ENCODE results near the gene SLCO1B3. TPM values are rescaled to one million over a fixed set of nuclear protein-coding genes. Genes with fewer than 3 reads are reported as not detected.

SLCO1B3 gene
- total and polyA plus RNA-seq, 5 donors from 2014 or later: not detected

DNA sequence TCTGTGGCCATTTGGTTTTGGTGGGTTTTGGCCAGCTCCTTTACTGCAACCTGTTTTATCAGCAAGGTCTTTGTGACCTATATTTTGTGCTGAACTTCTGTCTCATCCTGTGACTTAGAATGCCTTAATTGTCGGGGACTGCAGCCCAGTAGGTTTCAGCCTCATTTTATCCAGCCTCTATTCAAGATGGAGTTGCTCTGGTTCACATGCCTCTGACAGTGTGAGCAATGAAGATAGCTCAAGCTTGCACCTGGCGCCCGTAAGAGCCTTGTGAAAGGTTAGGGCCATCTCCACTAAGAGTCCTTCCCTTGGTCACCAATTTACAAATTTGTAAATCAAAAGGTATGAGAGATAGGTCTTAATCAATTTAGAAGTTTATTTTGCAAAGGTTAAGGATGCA lies 19.4 kb downstream of the SLCO1B3 start:
- no peaks in the 10 kb centered on the region for H3K36me3 ChIP-seq (ENCODE audit: control insufficient read depth, insufficient read depth, low read length)
- Mint-ChIP-seq H3K9me3 (peaks cover 0 to 2% (median 0%) of the 10 kb centered on the region in 7 donors), H3K4me1 (no peaks in the 10 kb centered on the region), H3K27ac (no peak overlapping the region), H3K27me3 (no peaks in the 10 kb centered on the region), H3K36me3 (no peaks in the 10 kb centered on the region), H3K4me3 (no peak overlapping the region)
- H3K9me3 ChIP-seq (ENCODE audit: control insufficient read depth in 2 of 2, low read length in 2 of 2): no peaks in the 10 kb centered on the region
- no peak overlapping the region for H3K4me3 ChIP-seq (ENCODE audit: low read depth, low read length)
- no peaks in the 10 kb centered on the region for H3K4me1 ChIP-seq (ENCODE audit: control insufficient read depth, insufficient read depth, low read length, poor library complexity, severe bottlenecking)
- no peak overlapping the region for H3K27ac ChIP-seq (ENCODE audit: insufficient read depth, low read length, poor library complexity, severe bottlenecking)
- H3K27me3 ChIP-seq (ENCODE audit: control insufficient read depth, insufficient read depth, low read length): no peaks in the 10 kb centered on the region
- ATAC-seq (ENCODE audit: low read depth in 2 of 2) (no peak), DNase-seq (no peak)

DNA sequence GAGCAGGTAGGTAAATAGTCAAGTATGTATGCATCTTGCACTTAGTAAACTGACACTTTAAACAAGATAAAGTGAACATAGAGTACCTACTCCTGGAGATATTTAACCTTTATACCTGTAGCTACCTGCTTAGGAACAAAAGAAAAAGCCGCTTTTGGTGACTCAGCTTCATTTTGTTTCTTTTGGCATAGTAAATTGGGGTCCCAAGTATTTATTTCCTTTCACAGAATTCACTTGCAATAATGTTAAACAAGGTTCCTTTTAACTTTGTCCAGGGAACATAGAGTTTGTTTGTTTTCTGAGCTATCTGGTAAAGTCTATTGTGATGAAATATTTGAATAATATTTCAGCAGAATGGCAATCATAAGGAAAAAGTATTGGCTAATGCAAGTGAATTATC lies 20.0 kb downstream of the SLCO1B3 start:
- no peak for DNase-seq
- Mint-ChIP-seq H3K9me3 (peaks cover 0 to 5% (median 2%) of the 10 kb centered on the region in 7 donors), H3K36me3 (no peaks in the 10 kb centered on the region), H3K27me3 (no peaks in the 10 kb centered on the region), H3K4me1 (no peaks in the 10 kb centered on the region), H3K27ac (no peak overlapping the region), H3K4me3 (no peak overlapping the region)
- no peak overlapping the region for H3K27ac ChIP-seq (ENCODE audit: insufficient read depth, low read length, poor library complexity, severe bottlenecking)
- no peak for ATAC-seq (ENCODE audit: low read depth in 2 of 2)
- H3K4me3 ChIP-seq (ENCODE audit: low read depth, low read length): no peak overlapping the region
- H3K27me3 ChIP-seq (ENCODE audit: control insufficient read depth, insufficient read depth, low read length): no peaks in the 10 kb centered on the region
- no peaks in the 10 kb centered on the region for H3K4me1 ChIP-seq (ENCODE audit: control insufficient read depth, insufficient read depth, low read length, poor library complexity, severe bottlenecking)
- no peaks in the 10 kb centered on the region for H3K36me3 ChIP-seq (ENCODE audit: control insufficient read depth, insufficient read depth, low read length)
- no peaks in the 10 kb centered on the region for H3K9me3 ChIP-seq (ENCODE audit: control insufficient read depth in 2 of 2, low read length in 2 of 2)

DNA sequence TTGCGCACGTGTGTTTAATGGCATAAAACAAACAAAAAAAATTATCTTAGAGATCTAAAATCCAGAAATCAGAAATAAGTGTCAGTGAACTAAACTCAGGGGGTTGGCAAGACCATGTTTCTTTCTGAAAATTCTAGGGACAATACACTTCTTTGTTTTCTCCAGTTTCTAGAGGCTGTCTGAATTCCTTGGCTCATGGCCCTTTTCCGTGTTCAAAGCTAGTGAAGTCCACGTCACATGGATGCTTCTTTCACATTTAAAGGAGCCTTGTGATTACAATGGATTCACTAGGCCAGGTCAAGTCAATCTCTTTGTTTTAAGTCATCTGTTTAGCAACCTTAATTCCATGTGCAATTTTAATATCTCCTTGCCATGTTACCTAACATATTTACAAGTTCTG lies 22.4 kb downstream of the SLCO1B3 start:
- H3K27ac Mint-ChIP-seq: no peak overlapping the region
- no peaks in the 10 kb centered on the region for H3K4me1 Mint-ChIP-seq
- DNase-seq: no peak
- no peak overlapping the region for H3K4me3 Mint-ChIP-seq
- no peaks in the 10 kb centered on the region for H3K36me3 Mint-ChIP-seq
- no peaks in the 10 kb centered on the region for H3K27me3 Mint-ChIP-seq
- H3K27me3 ChIP-seq (ENCODE audit: control insufficient read depth, insufficient read depth, low read length): no peaks in the 10 kb centered on the region
- no peaks in the 10 kb centered on the region for H3K36me3 ChIP-seq (ENCODE audit: control insufficient read depth, insufficient read depth, low read length)
- ATAC-seq (ENCODE audit: low read depth in 2 of 2): no peak
- peaks cover 0 to 8% (median 2%) of the 10 kb centered on the region in 7 donors for H3K9me3 Mint-ChIP-seq
- no peak overlapping the region for H3K4me3 ChIP-seq (ENCODE audit: low read depth, low read length)
- no peaks in the 10 kb centered on the region for H3K9me3 ChIP-seq (ENCODE audit: control insufficient read depth in 2 of 2, low read length in 2 of 2)
- H3K27ac ChIP-seq (ENCODE audit: insufficient read depth, low read length, poor library complexity, severe bottlenecking): no peak overlapping the region
- no peaks in the 10 kb centered on the region for H3K4me1 ChIP-seq (ENCODE audit: control insufficient read depth, insufficient read depth, low read length, poor library complexity, severe bottlenecking)

DNA sequence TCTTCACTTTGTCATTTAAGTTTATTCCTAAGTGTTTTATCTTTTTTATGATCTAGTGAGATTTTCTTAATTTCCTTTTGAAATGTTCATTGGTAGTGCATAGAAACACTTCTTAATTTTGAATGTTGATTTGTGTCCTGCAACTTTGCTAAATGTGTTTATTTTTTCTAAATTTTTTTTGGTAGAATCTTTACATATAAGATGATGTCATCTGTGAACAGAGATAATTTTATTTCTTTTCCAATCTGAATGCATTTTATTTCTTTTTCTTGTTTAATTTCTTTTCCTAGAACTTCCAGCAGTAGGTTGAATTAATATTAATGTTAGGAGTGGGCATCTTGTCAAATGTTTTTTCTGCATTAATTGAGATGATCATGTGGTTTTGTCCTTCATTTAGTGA lies 42.1 kb downstream of the SLCO1B3 start:
- Histone ChIP-seq H3K36me3 (ENCODE audit: control insufficient read depth, insufficient read depth, low read length) (no peaks in the 10 kb centered on the region), H3K9me3 (ENCODE audit: control insufficient read depth in 2 of 2, low read length in 2 of 2) (no peaks in the 10 kb centered on the region), H3K27me3 (ENCODE audit: control insufficient read depth, insufficient read depth, low read length) (no peaks in the 10 kb centered on the region), H3K4me3 (ENCODE audit: low read depth, low read length) (no peak overlapping the region), H3K4me1 (ENCODE audit: control insufficient read depth, insufficient read depth, low read length, poor library complexity, severe bottlenecking) (no peaks in the 10 kb centered on the region), H3K27ac (ENCODE audit: insufficient read depth, low read length, poor library complexity, severe bottlenecking) (no peak overlapping the region)
- H3K27ac Mint-ChIP-seq: no peak overlapping the region
- ATAC-seq (ENCODE audit: low read depth in 2 of 2) (no peak), DNase-seq (no peak)
- H3K4me1 Mint-ChIP-seq: no peaks in the 10 kb centered on the region
- peaks cover 0 to 20% (median 7%) of the 10 kb centered on the region in 7 donors for H3K9me3 Mint-ChIP-seq
- H3K36me3 Mint-ChIP-seq: no peaks in the 10 kb centered on the region
- H3K4me3 Mint-ChIP-seq: no peak overlapping the region
- no peaks in the 10 kb centered on the region for H3K27me3 Mint-ChIP-seq

DNA sequence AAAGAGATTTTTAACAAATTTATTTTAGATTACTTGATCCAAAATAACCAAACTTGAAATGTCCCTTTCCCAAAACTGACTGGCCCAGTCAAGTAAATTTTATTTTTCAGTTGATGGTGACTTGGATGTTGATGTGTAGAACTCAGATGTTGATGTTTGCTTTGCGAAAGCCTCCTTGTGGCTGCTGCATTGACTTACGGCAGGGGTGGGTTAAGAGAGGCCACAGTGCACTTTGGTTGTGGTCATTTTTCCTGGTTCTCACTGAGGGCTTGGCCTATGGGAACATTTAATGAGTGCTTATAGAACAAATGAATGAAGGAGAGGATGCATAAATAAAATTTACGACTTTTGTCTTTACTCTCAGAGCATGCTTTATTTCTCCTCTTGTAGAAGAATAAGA lies 52.6 kb downstream of the SLCO1B3 start:
- Mint-ChIP-seq H3K9me3 (peaks cover 0 to 6% (median 0%) of the 10 kb centered on the region in 7 donors), H3K4me3 (no peak overlapping the region), H3K4me1 (no peaks in the 10 kb centered on the region), H3K27me3 (no peaks in the 10 kb centered on the region), H3K27ac (no peak overlapping the region), H3K36me3 (no peaks in the 10 kb centered on the region)
- H3K4me3 ChIP-seq (ENCODE audit: low read depth, low read length): no peak overlapping the region
- H3K9me3 ChIP-seq (ENCODE audit: control insufficient read depth in 2 of 2, low read length in 2 of 2): no peaks in the 10 kb centered on the region
- no peak for ATAC-seq (ENCODE audit: low read depth in 2 of 2)
- H3K27ac ChIP-seq (ENCODE audit: insufficient read depth, low read length, poor library complexity, severe bottlenecking): no peak overlapping the region
- H3K36me3 ChIP-seq (ENCODE audit: control insufficient read depth, insufficient read depth, low read length): no peaks in the 10 kb centered on the region
- DNase-seq: no peak
- no peaks in the 10 kb centered on the region for H3K4me1 ChIP-seq (ENCODE audit: control insufficient read depth, insufficient read depth, low read length, poor library complexity, severe bottlenecking)
- H3K27me3 ChIP-seq (ENCODE audit: control insufficient read depth, insufficient read depth, low read length): no peaks in the 10 kb centered on the region

DNA sequence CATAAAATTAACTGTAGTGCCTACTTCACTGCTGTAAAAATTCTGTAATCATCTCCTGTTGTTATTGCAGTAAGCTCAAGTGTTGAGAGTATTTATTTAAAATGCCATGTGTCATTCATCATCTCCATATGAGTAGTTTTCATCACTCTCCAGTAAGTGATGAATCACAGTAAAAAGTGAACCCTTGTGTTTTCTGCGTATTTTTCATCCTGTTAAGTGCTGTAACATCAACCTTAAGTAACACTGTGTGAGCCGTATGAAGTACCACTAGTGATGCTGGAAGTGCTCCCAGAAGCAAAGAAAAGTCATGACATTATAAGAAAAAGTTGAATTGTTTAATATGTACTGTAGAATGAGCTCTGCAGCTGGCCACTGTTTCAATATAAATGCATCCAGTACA lies 55.4 kb downstream of the SLCO1B3 start:
- no peaks in the 10 kb centered on the region for H3K9me3 ChIP-seq (ENCODE audit: control insufficient read depth in 2 of 2, low read length in 2 of 2)
- no peaks in the 10 kb centered on the region for H3K4me1 ChIP-seq (ENCODE audit: control insufficient read depth, insufficient read depth, low read length, poor library complexity, severe bottlenecking)
- ATAC-seq (ENCODE audit: low read depth in 2 of 2) (no peak), DNase-seq (no peak)
- no peaks in the 10 kb centered on the region for H3K4me1 Mint-ChIP-seq
- H3K9me3 Mint-ChIP-seq: peaks cover 0 to 5% (median 2%) of the 10 kb centered on the region in 7 donors
- H3K27ac ChIP-seq (ENCODE audit: insufficient read depth, low read length, poor library complexity, severe bottlenecking): no peak overlapping the region
- H3K36me3 ChIP-seq (ENCODE audit: control insufficient read depth, insufficient read depth, low read length): no peaks in the 10 kb centered on the region
- H3K27me3 ChIP-seq (ENCODE audit: control insufficient read depth, insufficient read depth, low read length): no peaks in the 10 kb centered on the region
- no peak overlapping the region for H3K4me3 Mint-ChIP-seq
- H3K27ac Mint-ChIP-seq: no peak overlapping the region
- H3K27me3 Mint-ChIP-seq: no peaks in the 10 kb centered on the region
- no peaks in the 10 kb centered on the region for H3K36me3 Mint-ChIP-seq
- H3K4me3 ChIP-seq (ENCODE audit: low read depth, low read length): no peak overlapping the region

DNA sequence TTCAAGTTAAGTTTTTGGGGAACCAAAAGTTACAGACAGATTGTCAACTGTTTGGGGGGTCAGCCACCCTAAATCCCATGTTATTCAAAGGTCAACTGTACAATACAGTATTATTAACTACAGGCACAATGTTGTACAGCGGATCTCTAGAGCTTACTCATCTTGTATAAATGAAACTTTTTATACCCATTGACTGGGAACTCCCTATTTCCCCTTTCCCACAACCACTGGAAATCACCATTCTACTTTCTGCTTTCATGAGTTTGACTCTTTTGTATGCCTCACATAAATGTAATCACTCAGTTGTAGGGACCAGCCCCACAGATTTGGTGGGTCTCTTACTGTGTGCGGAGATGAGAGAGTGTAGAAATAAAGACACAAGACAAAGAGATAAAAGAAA lies 57.8 kb downstream of the SLCO1B3 start:
- Histone ChIP-seq H3K27ac (ENCODE audit: insufficient read depth, low read length, poor library complexity, severe bottlenecking) (no peak overlapping the region), H3K9me3 (ENCODE audit: control insufficient read depth in 2 of 2, low read length in 2 of 2) (no peaks in the 10 kb centered on the region), H3K4me3 (ENCODE audit: low read depth, low read length) (no peak overlapping the region), H3K27me3 (ENCODE audit: control insufficient read depth, insufficient read depth, low read length) (no peaks in the 10 kb centered on the region), H3K36me3 (ENCODE audit: control insufficient read depth, insufficient read depth, low read length) (no peaks in the 10 kb centered on the region), H3K4me1 (ENCODE audit: control insufficient read depth, insufficient read depth, low read length, poor library complexity, severe bottlenecking) (no peaks in the 10 kb centered on the region)
- ATAC-seq (ENCODE audit: low read depth in 2 of 2): no peak
- Mint-ChIP-seq H3K4me1 (no peaks in the 10 kb centered on the region), H3K9me3 (peaks cover 0 to 10% (median 3%) of the 10 kb centered on the region in 7 donors), H3K4me3 (no peak overlapping the region), H3K27me3 (no peaks in the 10 kb centered on the region), H3K27ac (no peak overlapping the region), H3K36me3 (no peaks in the 10 kb centered on the region)
- no peak for DNase-seq

DNA sequence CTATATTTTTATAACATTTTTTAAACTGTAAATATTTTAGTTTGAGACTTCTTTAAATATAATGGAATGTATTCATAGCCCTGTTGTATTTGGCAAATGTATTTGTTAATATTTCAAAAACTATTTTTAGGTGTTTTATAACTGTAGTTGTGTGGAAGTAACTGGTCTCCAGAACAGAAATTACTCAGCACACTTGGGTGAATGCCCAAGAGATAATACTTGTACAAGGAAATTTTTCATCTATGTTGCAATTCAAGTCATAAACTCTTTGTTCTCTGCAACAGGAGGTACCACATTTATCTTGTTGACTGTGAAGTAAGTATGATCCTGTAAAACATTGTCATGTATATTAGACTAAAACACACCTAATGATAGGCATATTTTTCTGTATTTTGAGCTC lies 72.8 kb downstream of the SLCO1B3 start:
- Mint-ChIP-seq H3K4me3 (no peak overlapping the region), H3K27me3 (no peaks in the 10 kb centered on the region), H3K9me3 (peaks cover 0 to 13% (median 4%) of the 10 kb centered on the region in 7 donors), H3K4me1 (peaks cover 0 to 5% (median 0%) of the 10 kb centered on the region in 4 donors), H3K36me3 (no peaks in the 10 kb centered on the region), H3K27ac (no peak overlapping the region)
- ATAC-seq (ENCODE audit: low read depth in 2 of 2) (no peak), DNase-seq (no peak)
- Histone ChIP-seq H3K4me3 (ENCODE audit: low read depth, low read length) (no peak overlapping the region), H3K4me1 (ENCODE audit: control insufficient read depth, insufficient read depth, low read length, poor library complexity, severe bottlenecking) (no peaks in the 10 kb centered on the region), H3K27ac (ENCODE audit: insufficient read depth, low read length, poor library complexity, severe bottlenecking) (no peak overlapping the region), H3K36me3 (ENCODE audit: control insufficient read depth, insufficient read depth, low read length) (no peaks in the 10 kb centered on the region), H3K9me3 (ENCODE audit: control insufficient read depth in 2 of 2, low read length in 2 of 2) (no peaks in the 10 kb centered on the region), H3K27me3 (ENCODE audit: control insufficient read depth, insufficient read depth, low read length) (no peaks in the 10 kb centered on the region)
